GM12878 (cell line): ENCODE measurements around the gene ST3GAL5. TPM values are rescaled to one million over a fixed set of nuclear protein-coding genes. Genes with fewer than 3 reads are reported as not detected.

Experiments
- ATAC-seq: fragments of 200-7000 bp; cut with Tn5 transposase; 3 replicates; pipeline ENCODE4 v1.9.1; 2020; ENCODE audit warnings: mild to moderate bottlenecking, moderate library complexity
- BruUV-seq: library from RNA; stranded (reverse); fragments of 400-500 nt; replicated peaks from 2 replicates; lab custom pipeline; 2021; lab: Mats Ljungman, UMichigan
- CTCF ChIA-PET: fragments of 300-600 bp; sonication (Branson Sonifier 250); formaldehyde crosslinking; extraction: SDS; loops from one replicate; lab custom pipeline; 2021; ENCODE audit warnings: inconsistent platforms; lab: Yijun Ruan, JAX
- POLR2A ChIA-PET: fragments of 350-600 bp; formaldehyde crosslinking; extraction: SDS; loops from one replicate; lab custom pipeline; 2021; ENCODE audit warnings: inconsistent platforms; lab: Charles Lee
- RAD21 ChIA-PET: fragments of 300-600 bp; sonication (Branson Sonifier 250); formaldehyde crosslinking; loops from one replicate; lab custom pipeline; 2023; ENCODE audit warnings: antibody characterized with exemption; ENCODE audit not compliant: unreplicated experiment; lab: Charles Lee
- SMC1A ChIA-PET: fragments of 300-600 bp; sonication (Branson Sonifier 250); formaldehyde crosslinking; loops from one replicate; lab custom pipeline; 2023; ENCODE audit not compliant: unreplicated experiment, uncharacterized antibody; lab: Charles Lee
- DNase-seq: peaks from one replicate; pipeline ENCODE4 v3.0.0-alpha.2; 2011; ENCODE audit warnings: low read depth, low spot score
- FAIRE-seq: peaks from 3 replicates; lab custom pipeline; 2011; peaks lifted over from hg19 to GRCh38; lab: Jason Lieb, UNC
- H2AFZ ChIP-seq: 2 replicates; pipeline ENCODE4 v1.6.0; 2011; ENCODE audit warnings: low read depth, low read length, control low read depth; ENCODE audit not compliant: control insufficient read depth
- H3K27ac ChIP-seq: 2 replicates; pipeline ENCODE4 v1.5.1; 2011; ENCODE audit warnings: control low read depth; ENCODE audit not compliant: control insufficient read depth, insufficient read depth
- H3K27me3 ChIP-seq, 2 experiments: replicated peaks in 1 of 2; 2 replicates each; pipeline versions ENCODE4 v1.6.0 to v1.6.1; 2011; ENCODE audit warnings: low read length in 1 of 2; ENCODE audit not compliant: control insufficient read depth in 2 of 2, insufficient read depth in 2 of 2
- H3K36me3 ChIP-seq, 2 experiments: 2 replicates each; pipeline ENCODE4 v1.5.1; 2011; ENCODE audit warnings: low read length in 1 of 2; ENCODE audit not compliant: control insufficient read depth in 2 of 2, insufficient read depth in 2 of 2
- H3K4me1 ChIP-seq: 2 replicates; pipeline ENCODE4 v1.6.1; 2011; ENCODE audit warnings: mild to moderate bottlenecking, low read length, moderate library complexity, mixed read lengths; ENCODE audit not compliant: control insufficient read depth, insufficient read depth
- H3K4me2 ChIP-seq: 2 replicates; pipeline ENCODE4 v1.6.0; 2011; ENCODE audit warnings: control low read depth; ENCODE audit not compliant: control insufficient read depth, insufficient read depth
- H3K4me3 ChIP-seq: fragments of 200-600 bp; sonication (generic); 2 replicates; pipeline ENCODE4 v1.5.1; 2016
- H3K79me2 ChIP-seq: 2 replicates; pipeline ENCODE4 v1.6.0; 2011; ENCODE audit warnings: low read length; ENCODE audit not compliant: control insufficient read depth, insufficient read depth
- H3K9ac ChIP-seq: 2 replicates; pipeline ENCODE4 v1.8.0; 2011; ENCODE audit warnings: low read length, control low read depth, mixed read lengths; ENCODE audit not compliant: control insufficient read depth, insufficient read depth
- H3K9me3 ChIP-seq: replicated peaks from 3 replicates; pipeline ENCODE4 v1.5.1; 2011; ENCODE audit warnings: mild to moderate bottlenecking, low read length; ENCODE audit not compliant: control insufficient read depth, insufficient read depth
- H4K20me1 ChIP-seq: 2 replicates; pipeline ENCODE4 v1.6.0; 2011; ENCODE audit not compliant: control insufficient read depth, insufficient read depth
- BACH1 ChIP-seq: fragments of 450-650 bp; IDR thresholded peaks from 2 replicates; pipeline ENCODE4 v1.6.1; 2017; ENCODE audit warnings: mild to moderate bottlenecking, borderline replicate concordance
- BHLHE40 ChIP-seq, 2 experiments: fragments of 450-650 bp in 1 of 2; IDR thresholded peaks; 2 replicates each; pipeline ENCODE4 v1.6.1; 2011 to 2017; ENCODE audit warnings: low read depth in 2 of 2, borderline replicate concordance in 1 of 2, improper control_type of control experiment in 1 of 2, low read length in 1 of 2, mild to moderate bottlenecking in 1 of 2
- ESRRA ChIP-seq: IDR thresholded peaks from 2 replicates; pipeline ENCODE4 v1.6.1; 2012; ENCODE audit warnings: mild to moderate bottlenecking, low read length, improper control_type of control experiment
- GATAD2B ChIP-seq: fragments of 450-650 bp; conservative IDR thresholded peaks from 2 replicates; pipeline ENCODE4 v1.6.1; 2017; ENCODE audit warnings: low read depth, mild to moderate bottlenecking, moderate library complexity
- KDM1A ChIP-seq: fragments of 200-600 bp; sonication (generic); IDR thresholded peaks from 2 replicates; pipeline ENCODE4 v1.6.1; 2016; ENCODE audit warnings: borderline replicate concordance
- NR2F1 ChIP-seq: fragments of 450-650 bp; conservative IDR thresholded peaks from 2 replicates; pipeline ENCODE4 v1.6.1; 2017; ENCODE audit warnings: mild to moderate bottlenecking
- SUZ12 ChIP-seq: fragments of 200-600 bp; sonication (generic); IDR thresholded peaks from one replicate; pipeline ENCODE4 v1.6.1; 2018; ENCODE audit warnings: antibody characterized with exemption, mild to moderate bottlenecking; ENCODE audit not compliant: unreplicated experiment
- WGBS: methylation state at CpG from one replicate; pipeline ENCODE4 v1.1.6; 2016; ENCODE audit warnings: low lambda C conversion rate; ENCODE audit not compliant: insufficient replicate concordance, insufficient coverage; ENCODE audit errors: missing lambda C conversion rate; 5-methylcytosine and 5-hydroxymethylcytosine counted together
- in situ Hi-C: fragments of 300-500 bp; cut with MboI; formaldehyde crosslinking; loops from 9 replicates; pipeline ENCODE4 v1.14.3; 2018; ENCODE audit warnings: mixed read lengths
- intact Hi-C: fragments of 100-400 bp; cut with micrococcal nuclease; formaldehyde crosslinking; loops from one replicate; pipeline ENCODE4 v1.14.2; 2022; ENCODE audit not compliant: unreplicated experiment
- polyA plus RNA-seq, 11 experiments: library from polyadenylated mRNA; depleted of rRNA in 4 of 11; unstranded in 6 of 11; stranded (reverse) in 5 of 11; fragments of >200 nt; fragmentation: Nextera tagmentation in 4 of 11; fragmentation: Illumina TruSeq in 1 of 11; extraction: Ambion mirVana in 4 of 11; extraction: Trizol in 1 of 11; gene quantifications; 1 replicate in 1 of 11; 2 replicates in 10 of 11; pipeline versions ENCODE4 v1.2.1 to v1.2.3, GENCODE V29; 2011 to 2016; ENCODE audit warnings: inconsistent platforms in 2 of 11, missing spikeins in 2 of 11, low read depth in 1 of 11
- total RNA-seq, 4 experiments: library from RNA; depleted of rRNA in 3 of 4; stranded (reverse); fragments of >200 nt in 3 of 4; fragmentation: Illumina TruSeq in 1 of 4; extraction: Trizol in 1 of 4; gene quantifications; 2 replicates each; pipeline versions ENCODE4 v1.2.1 to v1.2.3, GENCODE V29; 2013 to 2021
- TF ChIP-seq, protein P1 (sequence below): fragments of 450-650 bp; IDR thresholded peaks from 2 replicates; pipeline ENCODE4 v1.6.1; 2017; ENCODE audit warnings: mild to moderate bottlenecking, moderate library complexity
- TF ChIP-seq, protein P2 (sequence below): fragments of 450-650 bp; formaldehyde crosslinking; IDR thresholded peaks from 2 replicates; pipeline ENCODE4 v1.4.0; 2022; ENCODE audit warnings: mild to moderate bottlenecking, moderate library complexity
- TF ChIP-seq, protein P3 (sequence below): fragments of 150-350 bp; IDR thresholded peaks from 2 replicates; pipeline ENCODE4 v1.6.1; 2014; ENCODE audit warnings: mild to moderate bottlenecking, low read depth, low read length
- TF ChIP-seq, protein P4 (sequence below): IDR thresholded peaks from 2 replicates; pipeline ENCODE4 v1.6.1; 2011; ENCODE audit warnings: borderline replicate concordance, low read depth, mild to moderate bottlenecking, moderate library complexity, mixed read lengths, low read length; ENCODE audit not compliant: insufficient read depth; ENCODE audit errors: extremely low read length

ST3GAL5 gene
- total and polyA plus RNA-seq, 10 of the 15 experiments (the other 5 are each of a cell fraction or from before 2014, with no cell fraction given): 5.2 to 60.9 (median 10.2) TPM

DNA sequence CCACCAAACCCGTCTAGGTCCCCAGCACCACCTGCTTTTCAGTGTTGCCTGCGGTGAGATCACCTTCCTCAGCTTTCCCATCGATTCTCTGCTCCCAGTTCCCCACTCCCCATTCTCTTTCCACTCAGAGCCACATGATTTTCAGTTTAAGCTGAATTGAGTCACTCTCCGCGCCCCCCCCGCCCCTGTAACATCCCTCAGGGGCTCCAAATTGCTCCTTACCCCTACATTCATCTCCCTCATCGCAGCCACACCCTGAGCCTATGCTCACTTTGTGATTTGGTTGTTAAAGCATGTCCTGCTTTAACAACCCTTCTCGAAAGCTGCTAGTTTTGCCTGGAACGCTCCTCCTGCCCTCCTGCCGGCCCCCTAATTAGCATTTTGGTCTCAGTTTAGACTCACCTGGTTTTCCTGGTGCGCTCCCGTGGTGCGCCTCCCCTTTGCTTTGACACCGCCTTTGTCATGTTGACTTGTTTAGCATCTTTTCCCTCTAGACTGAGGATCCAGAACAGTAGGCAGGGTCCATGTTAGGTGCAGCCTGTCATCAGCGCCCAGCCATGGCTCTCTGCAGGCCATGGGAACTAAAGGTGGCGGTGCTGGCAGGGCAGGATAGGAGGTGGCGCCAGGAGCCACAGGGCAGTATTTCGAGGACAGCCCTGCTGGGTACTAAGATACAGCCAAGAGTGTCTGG, 60.8 kb downstream of the ST3GAL5 start:
- Histone ChIP-seq H3K79me2 (no peaks in the 10 kb centered on the region), H3K9ac (no peak overlapping the region), H3K9me3 (peaks cover 2% of the 10 kb centered on the region; the same call in 1 of the 3 replicates), H3K27me3 (no peaks in the 10 kb centered on the region; a peak in 1 of 4 replicates), H2AFZ (peak overlapping the region; percentile 49), H3K4me3 (no peak overlapping the region), H3K36me3 (no peaks in the 10 kb centered on the region), H4K20me1 (no peaks in the 10 kb centered on the region), H3K4me1 (no peaks in the 10 kb centered on the region), H3K27ac (no peak overlapping the region), H3K4me2 (peak overlapping the region; percentile 88)
- DNase-seq (no peak), ATAC-seq (no peak), FAIRE-seq (no peak)
- ChIA-PET POLR2A (interaction anchor here (1.0 to 2.1 kb wide), 8 partner anchors 59 to 395 kb away, joined by 3 to 10 read pairs (median 4); no protein-coding TSS in a partner anchor), CTCF (interaction anchor here (0.5 to 18.4 kb wide), 59 partner anchors 11 to 624 kb away, joined by 3 to 458 read pairs (median 5); partner anchors contain the start of genes IMMT, POLR1A, PTCD3 and RNF181), SMC1A (interaction anchor here (0.6 to 14.7 kb wide), 44 partner anchors 10 to 473 kb away, joined by 3 to 286 read pairs (median 5); partner anchors contain the start of genes POLR1A, PTCD3 and ST3GAL5), RAD21 (interaction anchor here (0.6 to 10.5 kb wide), 41 partner anchors 8 to 393 kb away, joined by 3 to 259 read pairs (median 5); partner anchors contain the start of genes POLR1A, PTCD3 and ST3GAL5)
- in situ Hi-C loops (loop anchor here (5.0 kb wide), 2 partner anchors 59 to 249 kb away; partner anchors contain the start of gene ST3GAL5), intact Hi-C loops (loop anchor here (1.0 kb wide), 3 partner anchors 61 to 252 kb away; no protein-coding TSS in a partner anchor)
- 38% methylated on average over 18 of the region's 18 CpGs for WGBS
- no TSS peak for BruUV-seq
- TF ChIP-seq, protein P1, sequence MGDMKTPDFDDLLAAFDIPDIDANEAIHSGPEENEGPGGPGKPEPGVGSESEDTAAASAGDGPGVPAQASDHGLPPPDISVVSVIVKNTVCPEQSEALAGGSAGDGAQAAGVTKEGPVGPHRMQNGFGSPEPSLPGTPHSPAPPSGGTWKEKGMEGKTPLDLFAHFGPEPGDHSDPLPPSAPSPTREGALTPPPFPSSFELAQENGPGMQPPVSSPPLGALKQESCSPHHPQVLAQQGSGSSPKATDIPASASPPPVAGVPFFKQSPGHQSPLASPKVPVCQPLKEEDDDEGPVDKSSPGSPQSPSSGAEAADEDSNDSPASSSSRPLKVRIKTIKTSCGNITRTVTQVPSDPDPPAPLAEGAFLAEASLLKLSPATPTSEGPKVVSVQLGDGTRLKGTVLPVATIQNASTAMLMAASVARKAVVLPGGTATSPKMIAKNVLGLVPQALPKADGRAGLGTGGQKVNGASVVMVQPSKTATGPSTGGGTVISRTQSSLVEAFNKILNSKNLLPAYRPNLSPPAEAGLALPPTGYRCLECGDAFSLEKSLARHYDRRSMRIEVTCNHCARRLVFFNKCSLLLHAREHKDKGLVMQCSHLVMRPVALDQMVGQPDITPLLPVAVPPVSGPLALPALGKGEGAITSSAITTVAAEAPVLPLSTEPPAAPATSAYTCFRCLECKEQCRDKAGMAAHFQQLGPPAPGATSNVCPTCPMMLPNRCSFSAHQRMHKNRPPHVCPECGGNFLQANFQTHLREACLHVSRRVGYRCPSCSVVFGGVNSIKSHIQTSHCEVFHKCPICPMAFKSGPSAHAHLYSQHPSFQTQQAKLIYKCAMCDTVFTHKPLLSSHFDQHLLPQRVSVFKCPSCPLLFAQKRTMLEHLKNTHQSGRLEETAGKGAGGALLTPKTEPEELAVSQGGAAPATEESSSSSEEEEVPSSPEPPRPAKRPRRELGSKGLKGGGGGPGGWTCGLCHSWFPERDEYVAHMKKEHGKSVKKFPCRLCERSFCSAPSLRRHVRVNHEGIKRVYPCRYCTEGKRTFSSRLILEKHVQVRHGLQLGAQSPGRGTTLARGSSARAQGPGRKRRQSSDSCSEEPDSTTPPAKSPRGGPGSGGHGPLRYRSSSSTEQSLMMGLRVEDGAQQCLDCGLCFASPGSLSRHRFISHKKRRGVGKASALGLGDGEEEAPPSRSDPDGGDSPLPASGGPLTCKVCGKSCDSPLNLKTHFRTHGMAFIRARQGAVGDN: 0 out of 2 replicates have a peak, but pooled peaks have one; percentile 13
- TF ChIP-seq BACH1: no peak
- no peak for TF ChIP-seq BHLHE40 (IDR thresholded peaks at IDR 0.05; ENCODE audit: borderline replicate concordance in 1 of 2, low read depth in 2 of 2, low read length in 1 of 2)
- TF ChIP-seq, protein P2, sequence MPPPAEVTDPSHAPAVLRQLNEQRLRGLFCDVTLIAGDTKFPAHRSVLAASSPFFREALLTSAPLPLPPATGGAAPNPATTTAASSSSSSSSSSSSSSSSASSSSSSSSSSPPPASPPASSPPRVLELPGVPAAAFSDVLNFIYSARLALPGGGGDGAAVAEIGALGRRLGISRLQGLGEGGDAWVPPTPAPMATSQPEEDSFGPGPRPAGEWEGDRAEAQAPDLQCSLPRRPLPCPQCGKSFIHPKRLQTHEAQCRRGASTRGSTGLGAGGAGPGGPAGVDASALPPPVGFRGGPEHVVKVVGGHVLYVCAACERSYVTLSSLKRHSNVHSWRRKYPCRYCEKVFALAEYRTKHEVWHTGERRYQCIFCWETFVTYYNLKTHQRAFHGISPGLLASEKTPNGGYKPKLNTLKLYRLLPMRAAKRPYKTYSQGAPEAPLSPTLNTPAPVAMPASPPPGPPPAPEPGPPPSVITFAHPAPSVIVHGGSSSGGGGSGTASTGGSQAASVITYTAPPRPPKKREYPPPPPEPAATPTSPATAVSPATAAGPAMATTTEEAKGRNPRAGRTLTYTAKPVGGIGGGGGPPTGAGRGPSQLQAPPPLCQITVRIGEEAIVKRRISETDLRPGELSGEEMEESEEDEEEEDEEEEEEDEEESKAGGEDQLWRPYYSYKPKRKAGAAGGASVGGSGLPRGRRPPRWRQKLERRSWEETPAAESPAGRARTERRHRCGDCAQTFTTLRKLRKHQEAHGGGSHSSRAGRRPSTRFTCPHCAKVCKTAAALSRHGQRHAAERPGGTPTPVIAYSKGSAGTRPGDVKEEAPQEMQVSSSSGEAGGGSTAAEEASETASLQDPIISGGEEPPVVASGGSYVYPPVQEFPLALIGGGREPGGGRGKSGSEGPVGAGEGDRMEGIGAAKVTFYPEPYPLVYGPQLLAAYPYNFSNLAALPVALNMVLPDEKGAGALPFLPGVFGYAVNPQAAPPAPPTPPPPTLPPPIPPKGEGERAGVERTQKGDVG: no peak
- TF ChIP-seq KDM1A: no peak
- TF ChIP-seq, protein P3, sequence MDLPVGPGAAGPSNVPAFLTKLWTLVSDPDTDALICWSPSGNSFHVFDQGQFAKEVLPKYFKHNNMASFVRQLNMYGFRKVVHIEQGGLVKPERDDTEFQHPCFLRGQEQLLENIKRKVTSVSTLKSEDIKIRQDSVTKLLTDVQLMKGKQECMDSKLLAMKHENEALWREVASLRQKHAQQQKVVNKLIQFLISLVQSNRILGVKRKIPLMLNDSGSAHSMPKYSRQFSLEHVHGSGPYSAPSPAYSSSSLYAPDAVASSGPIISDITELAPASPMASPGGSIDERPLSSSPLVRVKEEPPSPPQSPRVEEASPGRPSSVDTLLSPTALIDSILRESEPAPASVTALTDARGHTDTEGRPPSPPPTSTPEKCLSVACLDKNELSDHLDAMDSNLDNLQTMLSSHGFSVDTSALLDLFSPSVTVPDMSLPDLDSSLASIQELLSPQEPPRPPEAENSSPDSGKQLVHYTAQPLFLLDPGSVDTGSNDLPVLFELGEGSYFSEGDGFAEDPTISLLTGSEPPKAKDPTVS: no peak
- TF ChIP-seq ESRRA: no peak
- TF ChIP-seq SUZ12: no peak
- TF ChIP-seq NR2F1: 0 out of 2 replicates have a peak, but pooled peaks have one; percentile 4
- TF ChIP-seq, protein P4, sequence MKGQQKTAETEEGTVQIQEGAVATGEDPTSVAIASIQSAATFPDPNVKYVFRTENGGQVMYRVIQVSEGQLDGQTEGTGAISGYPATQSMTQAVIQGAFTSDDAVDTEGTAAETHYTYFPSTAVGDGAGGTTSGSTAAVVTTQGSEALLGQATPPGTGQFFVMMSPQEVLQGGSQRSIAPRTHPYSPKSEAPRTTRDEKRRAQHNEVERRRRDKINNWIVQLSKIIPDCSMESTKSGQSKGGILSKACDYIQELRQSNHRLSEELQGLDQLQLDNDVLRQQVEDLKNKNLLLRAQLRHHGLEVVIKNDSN: no peak
- TF ChIP-seq GATAD2B: no peak
